GM12873 (cell line): Measurements from ENCODE around the gene FBXW7.

Experiments
- CTCF ChIP-seq: IDR thresholded peaks from 2 replicates; pipeline ENCODE4 v1.5.1; 2012; ENCODE audit warnings: low read depth, mild to moderate bottlenecking, moderate library complexity, low read length, control low read depth; ENCODE audit not compliant: insufficient read depth; ENCODE audit errors: missing control alignments

Gene FBXW7

GRCh38 chr4:152427981-152428380, 107.9 kb downstream of the FBXW7 start:
- TF ChIP-seq CTCF, result no peak

- no peak for TF ChIP-seq CTCF
Observed at GRCh38 chr4:152424977-152425376, 110.9 kb downstream of the FBXW7 start.

GRCh38 chr4:152424396-152424795, 111.5 kb downstream of the FBXW7 start:
- TF ChIP-seq CTCF, result no peak

- TF ChIP-seq CTCF, result no peak
Observed at GRCh38 chr4:152422817-152423320, 113.0 kb downstream of the FBXW7 start.

- no peak for TF ChIP-seq CTCF
Observed at GRCh38 chr4:152421576-152421975, 114.3 kb downstream of the FBXW7 start.

- TF ChIP-seq CTCF, result no peak
Observed at GRCh38 chr4:152419809-152420208, 116.1 kb downstream of the FBXW7 start.

GRCh38 chr4:152417673-152418072, 118.2 kb downstream of the FBXW7 start:
- no peak for TF ChIP-seq CTCF
